Nephron (organoid): ENCODE data around the gene THRB.
A peak's percentile ranks its signal among the peaks of the same experiment; 100 is the strongest.

Experiments used
- H3K27ac Mint-ChIP-seq, 3 experiments: 2 replicates each; pipeline ENCODE4 v1.8.0; 2020; ENCODE audit warnings: mixed read lengths in 3 of 3, mild to moderate bottlenecking in 2 of 3, moderate library complexity in 1 of 3
- H3K27me3 Mint-ChIP-seq: 2 replicates; pipeline ENCODE4 v1.8.0; 2021; ENCODE audit warnings: low read depth, mild to moderate bottlenecking, moderate library complexity, mixed read lengths
- H3K36me3 Mint-ChIP-seq: 2 replicates; pipeline ENCODE4 v1.8.0; 2020; ENCODE audit warnings: low read depth, mixed read lengths
- H3K4me1 Mint-ChIP-seq: 2 replicates; pipeline ENCODE4 v1.8.0; 2020; ENCODE audit warnings: mixed read lengths
- H3K4me3 Mint-ChIP-seq, 3 experiments: 2 replicates each; pipeline ENCODE4 v1.8.0; 2020; ENCODE audit warnings: mild to moderate bottlenecking in 3 of 3, mixed read lengths in 3 of 3, moderate library complexity in 2 of 3
- H3K9me3 Mint-ChIP-seq: 2 replicates; pipeline ENCODE4 v1.8.0; 2020; ENCODE audit warnings: mixed read lengths
- TF ChIP-seq, protein P1 (sequence below), 3 experiments: fragments of 200-600 bp; sonication (generic); IDR thresholded peaks; one replicate each; pipeline ENCODE4 v1.5.0; 2021; ENCODE audit warnings: antibody characterized with exemption in 3 of 3; ENCODE audit not compliant: unreplicated experiment in 3 of 3

Gene THRB

DNA sequence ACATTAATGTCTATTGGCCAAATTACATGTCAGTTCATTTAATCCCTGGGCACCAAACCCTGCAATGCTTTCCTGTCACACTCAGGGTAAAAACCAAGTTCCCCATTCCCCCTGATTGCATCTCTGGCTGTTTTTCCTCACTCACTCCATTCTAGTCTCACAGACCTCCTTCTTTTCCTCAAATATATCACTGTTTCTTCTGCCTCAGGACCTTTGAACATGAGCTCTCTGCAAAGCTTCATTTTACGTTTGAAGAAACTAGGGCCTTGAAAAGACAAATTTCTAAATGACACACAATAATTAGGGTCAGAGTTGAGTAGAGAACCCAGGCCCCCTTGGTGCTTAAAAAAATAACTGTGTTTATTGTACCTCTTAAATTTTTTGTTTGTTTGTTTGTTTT lies 230.6 kb downstream of the THRB start:
- Mint-ChIP-seq H3K4me3 (no peak overlapping the region), H3K9me3 (peaks cover 3% of the 10 kb centered on the region)

DNA sequence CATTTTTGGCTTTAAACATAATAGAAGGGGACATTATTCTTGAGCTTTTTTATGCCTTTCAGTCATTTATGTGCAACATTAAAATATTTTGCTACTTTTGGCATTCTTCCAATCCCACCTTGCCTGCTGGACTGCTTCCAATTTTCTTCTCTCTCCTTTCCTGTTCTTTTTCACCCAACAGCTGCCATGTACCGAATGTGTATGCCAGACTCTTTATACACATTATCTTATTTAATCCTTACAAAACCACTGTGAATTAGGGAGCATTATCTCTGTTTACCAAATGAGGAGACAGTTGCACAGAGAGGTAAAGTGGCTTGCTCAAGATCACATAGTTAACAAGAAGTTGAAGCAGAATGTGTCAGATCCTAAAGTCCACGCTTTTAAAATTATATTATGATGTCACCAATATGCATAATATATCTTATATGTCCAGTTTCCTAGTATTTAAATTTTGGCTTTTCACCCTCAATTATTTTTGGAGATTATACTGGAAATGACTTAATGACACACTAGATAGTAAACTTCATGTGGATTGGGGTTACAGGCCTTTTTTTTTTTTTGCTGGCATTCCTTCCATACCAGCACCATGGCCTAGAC lies 231.5 kb downstream of the THRB start:
- peaks cover 5% of the 10 kb centered on the region for H3K36me3 Mint-ChIP-seq
- TF ChIP-seq, protein P1, sequence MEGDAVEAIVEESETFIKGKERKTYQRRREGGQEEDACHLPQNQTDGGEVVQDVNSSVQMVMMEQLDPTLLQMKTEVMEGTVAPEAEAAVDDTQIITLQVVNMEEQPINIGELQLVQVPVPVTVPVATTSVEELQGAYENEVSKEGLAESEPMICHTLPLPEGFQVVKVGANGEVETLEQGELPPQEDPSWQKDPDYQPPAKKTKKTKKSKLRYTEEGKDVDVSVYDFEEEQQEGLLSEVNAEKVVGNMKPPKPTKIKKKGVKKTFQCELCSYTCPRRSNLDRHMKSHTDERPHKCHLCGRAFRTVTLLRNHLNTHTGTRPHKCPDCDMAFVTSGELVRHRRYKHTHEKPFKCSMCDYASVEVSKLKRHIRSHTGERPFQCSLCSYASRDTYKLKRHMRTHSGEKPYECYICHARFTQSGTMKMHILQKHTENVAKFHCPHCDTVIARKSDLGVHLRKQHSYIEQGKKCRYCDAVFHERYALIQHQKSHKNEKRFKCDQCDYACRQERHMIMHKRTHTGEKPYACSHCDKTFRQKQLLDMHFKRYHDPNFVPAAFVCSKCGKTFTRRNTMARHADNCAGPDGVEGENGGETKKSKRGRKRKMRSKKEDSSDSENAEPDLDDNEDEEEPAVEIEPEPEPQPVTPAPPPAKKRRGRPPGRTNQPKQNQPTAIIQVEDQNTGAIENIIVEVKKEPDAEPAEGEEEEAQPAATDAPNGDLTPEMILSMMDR (IDR thresholded peaks at IDR 0.05; ENCODE audit: unreplicated experiment in 3 of 3), result no peak
- no peaks in the 10 kb centered on the region for H3K4me1 Mint-ChIP-seq
- peaks cover 9% of the 10 kb centered on the region for H3K27me3 Mint-ChIP-seq
- H3K27ac Mint-ChIP-seq, result no peak overlapping the region
- peaks cover 3% of the 10 kb centered on the region for H3K9me3 Mint-ChIP-seq
- H3K4me3 Mint-ChIP-seq, result no peak overlapping the region

More for the DNA sequence above, 230.6 kb downstream of the THRB start:
- Mint-ChIP-seq H3K27ac (no peak overlapping the region), H3K4me1 (no peaks in the 10 kb centered on the region), H3K27me3 (peaks cover 9% of the 10 kb centered on the region), H3K36me3 (peaks cover 5% of the 10 kb centered on the region)
- TF ChIP-seq, protein P1 (IDR thresholded peaks at IDR 0.05; ENCODE audit: unreplicated experiment in 3 of 3), result no peak

DNA sequence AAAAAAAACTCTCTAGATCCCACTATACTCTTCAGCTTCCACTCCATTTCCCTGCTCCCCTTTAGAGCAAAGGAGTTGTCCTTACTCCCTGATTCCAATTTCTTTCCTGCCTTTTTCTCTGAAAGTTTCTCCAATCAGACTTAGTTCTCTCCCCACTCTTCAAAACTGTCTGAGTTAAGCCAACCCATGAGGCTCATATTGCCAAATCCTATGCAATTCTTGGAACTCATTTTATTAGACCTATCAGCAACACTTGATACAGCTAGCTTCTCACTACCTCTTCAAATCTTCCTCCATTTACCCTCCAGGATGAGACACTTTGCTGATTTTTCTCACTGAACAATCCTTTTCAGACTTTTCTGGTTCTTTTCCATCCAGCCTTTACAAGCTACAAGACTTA lies 233.1 kb downstream of the THRB start:
- Mint-ChIP-seq H3K27ac (no peak overlapping the region), H3K9me3 (peaks cover 3% of the 10 kb centered on the region), H3K4me3 (no peak overlapping the region), H3K27me3 (peaks cover 5% of the 10 kb centered on the region), H3K36me3 (peaks cover 5% of the 10 kb centered on the region), H3K4me1 (peaks cover 5% of the 10 kb centered on the region)
- TF ChIP-seq, protein P1 (IDR thresholded peaks at IDR 0.05; ENCODE audit: unreplicated experiment in 3 of 3), result no peak

DNA sequence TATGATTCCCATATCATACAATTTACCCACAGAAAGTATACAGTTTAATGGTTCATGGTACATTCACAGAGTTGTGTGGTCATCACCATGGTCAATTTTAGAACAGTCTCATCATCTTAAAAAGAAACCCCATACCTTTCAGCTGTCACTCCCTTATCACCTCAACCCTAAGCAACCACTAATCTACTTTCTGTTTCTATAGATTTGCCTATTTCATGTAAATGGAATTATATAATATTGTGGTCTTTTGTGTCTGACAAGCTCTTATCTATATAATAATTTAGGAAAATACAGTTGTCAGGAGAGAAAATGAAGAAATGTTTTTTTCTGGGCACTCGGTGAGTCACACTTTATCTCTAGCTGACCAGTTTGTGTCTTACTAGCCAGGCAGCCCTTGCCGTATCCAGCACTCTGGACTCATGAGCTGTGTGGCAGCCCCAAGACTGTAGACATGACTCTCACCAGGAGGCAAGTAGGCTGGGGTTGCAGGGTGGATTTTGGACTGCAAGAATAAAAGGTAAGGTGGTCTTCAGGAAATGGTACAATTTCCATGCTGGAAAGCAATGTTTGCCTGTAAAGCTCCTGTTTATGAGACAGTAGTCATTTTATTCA lies 234.6 kb downstream of the THRB start:
- H3K4me1 Mint-ChIP-seq, result peaks cover 5% of the 10 kb centered on the region
- no peak overlapping the region for H3K4me3 Mint-ChIP-seq
- peaks cover 3% of the 10 kb centered on the region for H3K9me3 Mint-ChIP-seq
- H3K36me3 Mint-ChIP-seq, result peaks cover 5% of the 10 kb centered on the region
- H3K27me3 Mint-ChIP-seq, result no peaks in the 10 kb centered on the region
- TF ChIP-seq, protein P1 (IDR thresholded peaks at IDR 0.05; ENCODE audit: unreplicated experiment in 3 of 3), result no peak
- no peak overlapping the region for H3K27ac Mint-ChIP-seq

DNA sequence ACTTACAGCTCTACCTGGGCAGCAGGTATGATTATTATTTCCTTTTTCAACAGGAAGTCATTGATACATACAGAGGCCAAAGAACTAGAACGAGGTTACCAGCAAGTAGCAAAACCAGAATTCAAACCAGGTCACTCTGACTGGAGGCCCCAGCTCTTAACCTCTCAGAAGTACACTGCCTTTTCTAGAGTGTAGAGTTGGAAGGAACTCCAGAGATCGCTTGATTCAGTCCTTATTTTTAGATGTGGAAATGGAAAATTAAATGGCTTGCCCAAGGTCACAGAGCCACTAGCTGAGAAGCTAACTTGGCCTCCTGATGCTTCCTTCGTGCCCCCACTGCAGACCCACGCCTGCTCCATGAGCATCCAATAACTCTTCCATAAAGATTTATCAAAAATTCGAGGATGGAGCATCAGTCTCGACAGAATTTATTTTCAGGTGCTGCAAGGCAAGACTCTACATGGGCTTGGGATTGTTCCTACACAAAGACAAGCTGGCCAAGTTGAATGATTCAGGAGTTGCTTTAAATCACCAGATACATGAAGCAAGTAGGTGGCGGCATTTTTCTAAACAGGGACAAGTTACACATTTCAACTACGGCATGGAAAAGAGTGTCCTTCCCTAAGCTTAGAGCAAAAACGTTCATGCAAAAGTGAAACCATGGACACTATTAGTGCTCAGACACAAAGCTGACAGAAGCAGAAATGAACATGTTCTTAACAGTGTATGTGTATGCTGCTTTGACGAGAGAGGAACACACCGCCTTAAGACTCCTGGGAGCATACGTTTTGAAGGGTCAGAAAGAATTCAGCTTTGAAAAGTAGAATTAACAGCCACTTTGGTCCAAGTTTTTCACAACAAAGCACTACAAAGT lies 235.7 kb downstream of the THRB start:
- Mint-ChIP-seq H3K4me3 (no peak overlapping the region), H3K27me3 (no peaks in the 10 kb centered on the region), H3K4me1 (peaks cover 5% of the 10 kb centered on the region)

More for the DNA sequence above, 235.7 kb downstream of the THRB start:
- no peaks in the 10 kb centered on the region for H3K36me3 Mint-ChIP-seq
- H3K9me3 Mint-ChIP-seq, result no peaks in the 10 kb centered on the region
- TF ChIP-seq, protein P1 (IDR thresholded peaks at IDR 0.05; ENCODE audit: unreplicated experiment in 3 of 3), result no peak
- peak overlapping the region in 1 of 3 experiments; percentile 21 for H3K27ac Mint-ChIP-seq
